Gastroesophageal sphincter (tissue), 3 donors: Measurements from ENCODE around the gene SERPINA9.

Experiments used
- CTCF ChIP-seq, 4 experiments: fragments of 200-600 bp in 2 of 4; fragments of 450-650 bp in 2 of 4; sonication (generic) in 1 of 4; IDR thresholded peaks; one replicate each; pipeline ENCODE4 v1.5.1; 2017 to 2019; ENCODE audit warnings: antibody characterized with exemption in 4 of 4, mild to moderate bottlenecking in 2 of 4, moderate library complexity in 2 of 4
- EP300 ChIP-seq: sonication (generic); formaldehyde crosslinking; IDR thresholded peaks from one replicate; pipeline ENCODE4 v1.6.1; 2017; ENCODE audit warnings: antibody characterized with exemption, mild to moderate bottlenecking
- POLR2A ChIP-seq, 2 donors: fragments of 450-650 bp; IDR thresholded peaks; one replicate each; pipeline ENCODE4 v1.6.1; 2017; ENCODE audit warnings: antibody characterized with exemption in 2 of 2, mild to moderate bottlenecking in 2 of 2, moderate library complexity in 1 of 2
- POLR2AphosphoS5 ChIP-seq: sonication (generic); formaldehyde crosslinking; IDR thresholded peaks from one replicate; pipeline ENCODE4 v1.6.1; 2017; ENCODE audit warnings: antibody characterized with exemption

GRCh38 chr14:94467728-94468520, 8.1 kb downstream of the SERPINA9 start:
- TF ChIP-seq CTCF (IDR thresholded peaks at IDR 0.05) = no peak
- no peak for TF ChIP-seq POLR2A (IDR thresholded peaks at IDR 0.05)
- no peak for TF ChIP-seq EP300
- no peak for TF ChIP-seq POLR2AphosphoS5
